ENCODE results near the gene IL17C.
"Not testable (repeated sequence)": the region's sequence is repeated elsewhere in the genome, so short reads cannot be mapped to it uniquely, and the experiment has no call there.

Gene IL17C

GRCh38 chr16:88662222-88662842 lies 24.0 kb downstream of the IL17C start:
- DNase-seq, result peak; percentile 20

GRCh38 chr16:88662843-88663606 lies 24.7 kb downstream of the IL17C start, which contains the start of gene MVD:
Gene MVD, minus strand, starts transcription at chr16:88663091. Its CDS starts 11 bp downstream, at chr16:88663080.
- peak; percentile 96 for DNase-seq

- no peak for DNase-seq
Measured at GRCh38 chr16:88665148-88665547, 26.8 kb downstream of the IL17C start.

- DNase-seq, result no peak
Measured at GRCh38 chr16:88665570-88665969, 27.2 kb downstream of the IL17C start.

GRCh38 chr16:88667461-88667860 lies 29.1 kb downstream of the IL17C start:
- DNase-seq, result no peak

GRCh38 chr16:88669493-88669892 lies 31.1 kb downstream of the IL17C start:
- not testable (repeated sequence) for DNase-seq

- DNase-seq, result no peak
Measured at GRCh38 chr16:88669980-88670379, 31.6 kb downstream of the IL17C start.

- no peak for DNase-seq
Measured at GRCh38 chr16:88671806-88672205, 33.4 kb downstream of the IL17C start.

GRCh38 chr16:88672776-88673175 lies 34.4 kb downstream of the IL17C start:
- no peak for DNase-seq

GRCh38 chr16:88673716-88674379 lies 35.5 kb downstream of the IL17C start:
- no peak for DNase-seq

- DNase-seq, result no peak
Measured at GRCh38 chr16:88676502-88677242, 38.3 kb downstream of the IL17C start.

- no peak for DNase-seq
Measured at GRCh38 chr16:88677721-88678120, 39.3 kb downstream of the IL17C start.

- no peak for DNase-seq
Measured at GRCh38 chr16:88678224-88678979, 40.0 kb downstream of the IL17C start.

GRCh38 chr16:88680554-88681083 lies 42.2 kb downstream of the IL17C start:
- DNase-seq, result no peak

GRCh38 chr16:88681084-88681680 lies 42.8 kb downstream of the IL17C start:
- DNase-seq, result peak; percentile 68

- DNase-seq, result peak; percentile 81
Measured at GRCh38 chr16:88681709-88682451, 43.5 kb downstream of the IL17C start.

GRCh38 chr16:88684569-88685155 lies 46.3 kb downstream of the IL17C start:
- no peak for DNase-seq

- peak; percentile 81 for DNase-seq
Measured at GRCh38 chr16:88685156-88686061, 47.0 kb downstream of the IL17C start.

- peak; percentile 63 for DNase-seq
Measured at GRCh38 chr16:88686062-88686438, 47.7 kb downstream of the IL17C start.

Data from CD4-positive, alpha-beta T cell treated with Interleukin-6 for 4 hours (primary cell).